Breast epithelium (tissue), 4 donors: ENCODE results near the gene CLMP. TPM values are rescaled to one million over a fixed set of nuclear protein-coding genes. Genes with fewer than 3 reads are reported as not detected.
"Not testable (repeated sequence)": the region's sequence is repeated elsewhere in the genome, so short reads cannot be mapped to it uniquely, and the experiment has no call there.

ENCODE experiments used
- DNase-seq, 2 donors: peaks; one replicate each; pipeline ENCODE4 v3.0.0-alpha.2; 2019; ENCODE audit warnings: low spot score in 2 of 2
- H3K27ac ChIP-seq, 2 donors: fragments of 200-600 bp; sonication (generic) in 1 of 2; one replicate each; pipeline ENCODE4 v1.5.1; 2016 to 2019; ENCODE audit warnings: mild to moderate bottlenecking in 1 of 2
- H3K27me3 ChIP-seq, 2 donors: fragments of 200-600 bp; sonication (generic) in 1 of 2; one replicate each; pipeline versions ENCODE4 v1.5.1 to v1.6.0; 2017 to 2019; ENCODE audit warnings: control low read depth in 1 of 2, mild to moderate bottlenecking in 1 of 2
- H3K36me3 ChIP-seq: fragments of 200-600 bp; one replicate; pipeline ENCODE4 v1.5.1; 2019
- H3K4me1 ChIP-seq, 2 donors: fragments of 200-600 bp; sonication (generic); one replicate each; pipeline ENCODE4 v1.5.1; 2016 to 2019; ENCODE audit warnings: control low read depth in 1 of 2
- H3K4me3 ChIP-seq, 3 donors: fragments of 200-600 bp; sonication (generic); 1 replicate in 2 of 3; 2 replicates in 1 of 3; pipeline ENCODE4 v1.5.1; 2016 to 2019; ENCODE audit warnings: mild to moderate bottlenecking in 3 of 3, moderate library complexity in 2 of 3
- H3K9me3 ChIP-seq, 2 donors: fragments of 200-600 bp; sonication (generic) in 1 of 2; one replicate each; pipeline ENCODE4 v1.5.1; 2016 to 2019; ENCODE audit warnings: control low read depth in 1 of 2
- CTCF ChIP-seq, 3 donors: fragments of 450-650 bp; IDR thresholded peaks; one replicate each; pipeline ENCODE4 v1.5.1; 2016 to 2017; ENCODE audit warnings: antibody characterized with exemption in 3 of 3, mild to moderate bottlenecking in 3 of 3, moderate library complexity in 3 of 3
- POLR2A ChIP-seq: fragments of 450-650 bp; IDR thresholded peaks from one replicate; pipeline ENCODE4 v1.6.1; 2016; ENCODE audit warnings: antibody characterized with exemption, mild to moderate bottlenecking, moderate library complexity
- POLR2AphosphoS5 ChIP-seq, 3 donors: sonication (generic); formaldehyde crosslinking; IDR thresholded peaks; one replicate each; pipeline ENCODE4 v1.6.1; 2017; ENCODE audit warnings: antibody characterized with exemption in 3 of 3
- intact Hi-C: fragments of 100-400 bp; cut with DNase I; formaldehyde crosslinking; loops from one replicate; pipeline ENCODE4 v1.15.1; 2023; ENCODE audit warnings: low total_unique reads
- total RNA-seq, 3 donors: library from RNA; depleted of rRNA; stranded (reverse); fragments of >200 nt; gene quantifications; one replicate each; pipeline ENCODE4 v1.1.0, GENCODE V29; 2016

Gene CLMP
- total RNA-seq, 3 donors from 2014 or later = 70.8 to 241 (median 82.9) TPM

DNA sequence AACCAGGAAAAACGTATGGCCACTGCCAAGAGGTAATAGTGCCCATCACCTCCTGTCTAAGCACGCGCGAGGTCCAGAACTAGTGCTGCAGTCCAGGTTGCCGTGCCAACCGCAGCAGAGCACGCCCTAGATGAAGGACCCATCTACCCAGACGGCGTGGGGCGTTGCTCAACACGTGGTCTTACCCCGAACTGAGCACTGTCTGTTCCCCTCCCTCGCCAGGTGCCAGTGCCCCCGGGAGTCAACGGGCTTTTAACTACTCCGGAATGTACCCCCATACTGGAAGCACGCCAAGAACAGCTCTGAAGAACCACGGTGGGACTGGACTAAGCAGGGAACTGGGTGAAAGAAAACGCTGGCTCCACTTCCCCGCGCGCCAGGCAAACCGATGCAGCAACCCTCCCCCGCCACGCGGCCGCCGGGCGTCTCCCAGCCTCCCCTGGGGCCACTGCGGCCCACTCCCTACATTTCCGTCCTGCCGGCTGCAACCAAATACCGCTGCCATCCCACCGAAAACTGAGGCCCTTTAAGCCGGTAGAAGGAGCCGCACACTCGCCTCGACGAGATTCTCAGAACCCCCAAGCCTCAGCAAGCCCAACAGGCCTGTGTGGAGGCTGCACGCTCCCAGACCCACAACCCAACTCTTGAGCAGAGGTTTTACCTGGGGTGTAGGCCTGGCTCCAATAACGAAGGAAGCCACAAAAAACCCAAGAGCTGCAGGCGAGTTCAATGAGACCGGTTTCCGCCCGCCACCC, 133.5 kb downstream of the CLMP start, which contains the start of gene HSPA8:
HSPA8 (minus strand) TSS at position 734 of the 755 bp plus-strand sequence. CDS start 812 bp downstream, outside the sequence.
- Histone ChIP-seq H3K4me1 (peaks cover 9 to 10% of the 10 kb centered on the region in 2 donors), H3K36me3 (no peaks in the 10 kb centered on the region), H3K4me3 (peak within 1 kb of the TSS; percentile 81 to 97 (median 86)), H3K9me3 (no peaks in the 10 kb centered on the region), H3K27me3 (no peaks in the 10 kb centered on the region), H3K27ac (peak within 1 kb of the TSS; percentile 100)
- TF ChIP-seq POLR2A (peak; percentile 82), POLR2AphosphoS5 (IDR thresholded peaks at IDR 0.05) (peak; percentile 49 to 89 (median 79)), CTCF (IDR thresholded peaks at IDR 0.05) (peak in 1 of 3 donors; percentile 10)
- intact Hi-C loops = no loop called here
- DNase-seq = peak; percentile 60 to 68

DNA sequence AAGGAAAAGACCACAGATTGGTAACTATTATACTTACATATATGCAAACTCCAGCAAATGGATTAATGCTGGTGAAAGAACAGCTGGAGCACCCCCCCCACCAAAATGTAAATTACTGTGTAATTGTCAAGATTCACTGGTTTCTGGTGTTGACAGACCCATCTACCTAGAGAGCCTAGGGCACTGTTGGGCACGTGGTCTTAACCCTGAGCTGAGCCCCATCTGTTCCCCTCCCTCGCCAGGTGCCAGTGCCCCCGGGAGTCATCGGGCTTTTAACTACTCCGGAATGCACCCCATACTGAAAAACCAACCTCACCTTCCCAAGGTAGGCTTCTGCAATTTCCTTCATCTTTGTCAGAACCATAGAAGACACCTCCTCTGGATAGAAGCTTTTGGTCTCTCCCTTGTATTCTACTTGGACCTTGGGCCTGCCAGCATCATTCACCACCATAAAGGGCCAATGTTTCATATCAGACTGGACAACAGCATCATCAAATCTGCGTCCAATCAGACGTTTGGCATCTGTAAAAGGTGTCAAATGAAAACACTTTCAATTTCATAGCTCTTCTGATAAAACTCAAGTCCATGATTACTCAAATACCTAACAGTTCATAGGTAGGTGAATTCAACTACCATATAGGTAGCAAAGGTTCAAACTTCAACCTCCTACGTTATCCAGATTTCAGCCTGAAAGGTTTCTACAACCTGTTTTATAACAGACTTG, 134.6 kb downstream of the CLMP start:
- H3K27me3 ChIP-seq = no peaks in the 10 kb centered on the region
- peak overlapping the region; percentile 81 to 97 (median 86) for H3K4me3 ChIP-seq
- peaks cover 9 to 10% of the 10 kb centered on the region in 2 donors for H3K4me1 ChIP-seq
- H3K27ac ChIP-seq = peak overlapping the region; percentile 100
- H3K36me3 ChIP-seq = no peaks in the 10 kb centered on the region
- intact Hi-C loops = no loop called here
- no peaks in the 10 kb centered on the region for H3K9me3 ChIP-seq
- TF ChIP-seq POLR2AphosphoS5 (IDR thresholded peaks at IDR 0.05) (no peak), CTCF (IDR thresholded peaks at IDR 0.05) (no peak), POLR2A (no peak)
- no peak for DNase-seq

GRCh38 chr11:123059041-123059920, 135.8 kb downstream of the CLMP start:
- Histone ChIP-seq H3K27ac (peak overlapping the region; percentile 29 to 100), H3K4me3 (peak overlapping the region; percentile 81 to 97 (median 86))
- intact Hi-C loops, H3K4me1 ChIP-seq, H3K36me3 ChIP-seq, H3K27me3 ChIP-seq, H3K9me3 ChIP-seq, DNase-seq: not testable (repeated sequence)

GRCh38 chr11:123057661-123058305, 137.3 kb downstream of the CLMP start:
- Histone ChIP-seq H3K9me3 (no peaks in the 10 kb centered on the region), H3K27ac (peak overlapping the region in 1 of 2 donors; percentile 48), H3K4me3 (no peak overlapping the region), H3K36me3 (no peaks in the 10 kb centered on the region), H3K27me3 (no peaks in the 10 kb centered on the region), H3K4me1 (peaks cover 9 to 10% of the 10 kb centered on the region in 2 donors)
- intact Hi-C loops = no loop called here
- no peak for DNase-seq
- no peak for TF ChIP-seq POLR2A
- no peak for TF ChIP-seq POLR2AphosphoS5 (IDR thresholded peaks at IDR 0.05)
- no peak for TF ChIP-seq CTCF (IDR thresholded peaks at IDR 0.05)
